K562 (cell line): ENCODE measurements around the gene TEX38. TPM values are rescaled to one million over a fixed set of nuclear protein-coding genes. Genes with fewer than 3 reads are reported as not detected.

ENCODE experiments used
- ARID1B ChIP-seq: fragments of 450-650 bp; IDR thresholded peaks from 2 replicates; pipeline ENCODE4 v1.6.1; 2016; ENCODE audit warnings: antibody characterized with exemption, mild to moderate bottlenecking, inconsistent platforms
- CBFA2T3 ChIP-seq: fragments of 450-650 bp; IDR thresholded peaks from 2 replicates; pipeline ENCODE4 v1.6.1; 2017
- CBFB ChIP-seq: sonication (generic); formaldehyde crosslinking; IDR thresholded peaks from 2 replicates; pipeline ENCODE4 v1.4.0; 2020; ENCODE audit warnings: mild to moderate bottlenecking, missing genetic modification reagents
- CTBP1 ChIP-seq: fragments of 450-650 bp; IDR thresholded peaks from 2 replicates; pipeline ENCODE4 v1.6.1; 2016; ENCODE audit warnings: borderline replicate concordance
- CUX1 ChIP-seq: fragments of 200-800 bp; sonication (Bioruptor generic); IDR thresholded peaks from 2 replicates; pipeline ENCODE4 v1.6.1; 2016; ENCODE audit warnings: missing genetic modification characterization, missing compliant biosample characterization
- DPF2 ChIP-seq: fragments of 450-650 bp; IDR thresholded peaks from 2 replicates; pipeline ENCODE4 v1.6.1; 2016
- ELF4 ChIP-seq: fragments of 450-650 bp; formaldehyde crosslinking; IDR thresholded peaks from 2 replicates; pipeline ENCODE4 v1.4.0; 2022; ENCODE audit warnings: missing genetic modification characterization
- HDAC1 ChIP-seq, 2 experiments: fragments of 450-650 bp; IDR thresholded peaks; 2 replicates each; pipeline ENCODE4 v1.6.1; 2016 to 2017; ENCODE audit warnings: inconsistent platforms in 1 of 2, mild to moderate bottlenecking in 1 of 2, moderate library complexity in 1 of 2
- MYNN ChIP-seq, 2 experiments: sonication (generic); formaldehyde crosslinking in 1 of 2; IDR thresholded peaks; 2 replicates each; pipeline versions ENCODE4 v1.5.0 to v1.6.1; 2016 to 2020; ENCODE audit warnings: antibody characterized with exemption in 1 of 2, missing genetic modification reagents in 1 of 2
- POLR2AphosphoS2 ChIP-seq: IDR thresholded peaks from 2 replicates; pipeline ENCODE4 v1.6.1; 2012; ENCODE audit warnings: low read length, improper control_type of control experiment
- SMAD4 ChIP-seq: fragments of 250-450 bp; sonication (Bioruptor Pico); conservative IDR thresholded peaks from 2 replicates; pipeline ENCODE4 v1.8.0; 2021; ENCODE audit warnings: inconsistent platforms, mild to moderate bottlenecking, moderate library complexity
- SMARCE1 ChIP-seq: fragments of 450-650 bp; IDR thresholded peaks from 2 replicates; pipeline ENCODE4 v1.7.1; 2016; ENCODE audit warnings: mild to moderate bottlenecking
- SOX6 ChIP-seq: fragments of 450-650 bp; IDR thresholded peaks from 2 replicates; pipeline ENCODE4 v1.6.1; 2014; ENCODE audit warnings: mild to moderate bottlenecking
- TAL1 ChIP-seq: fragments of 450-650 bp; IDR thresholded peaks from 2 replicates; pipeline ENCODE4 v1.6.1; 2016; ENCODE audit warnings: mild to moderate bottlenecking
- TEAD4 ChIP-seq, 2 experiments: sonication (generic) in 1 of 2; formaldehyde crosslinking in 1 of 2; IDR thresholded peaks; 2 replicates each; pipeline versions ENCODE4 v1.6.1 to v1.8.0; 2012 to 2022; ENCODE audit warnings: borderline replicate concordance in 1 of 2, inconsistent platforms in 1 of 2, low read length in 1 of 2, mild to moderate bottlenecking in 1 of 2, missing genetic modification reagents in 1 of 2
- TFAP4 ChIP-seq: sonication (generic); formaldehyde crosslinking; IDR thresholded peaks from 2 replicates; pipeline ENCODE4 v1.8.0; 2022; ENCODE audit warnings: missing genetic modification reagents, mild to moderate bottlenecking, moderate library complexity, borderline replicate concordance
- ZNF592 ChIP-seq: fragments of 450-650 bp; IDR thresholded peaks from 2 replicates; pipeline ENCODE4 v1.6.1; 2017; ENCODE audit warnings: antibody characterized with exemption, mild to moderate bottlenecking
- polyA plus RNA-seq, 8 experiments: library from polyadenylated mRNA; depleted of rRNA in 4 of 8; stranded (reverse) in 5 of 8; unstranded in 3 of 8; fragments of >200 nt; fragmentation: Nextera tagmentation in 2 of 8; fragmentation: Illumina TruSeq in 1 of 8; extraction: Ambion mirVana in 2 of 8; extraction: Trizol in 1 of 8; gene quantifications; 2 replicates each; pipeline versions ENCODE4 v1.2.1 to v1.2.3, GENCODE V29; 2011 to 2014; ENCODE audit warnings: inconsistent platforms in 1 of 8, missing spikeins in 1 of 8
- total RNA-seq, 7 experiments: library from RNA; depleted of rRNA in 6 of 7; stranded (reverse); fragments of >200 nt in 6 of 7; fragmentation: Illumina TruSeq in 2 of 7; extraction: Trizol in 2 of 7; gene quantifications; 2 replicates each; pipeline versions ENCODE4 v1.2.1 to v1.2.3, GENCODE V29; 2011 to 2021; ENCODE audit warnings: low replicate concordance in 1 of 7

TEX38 gene
- total and polyA plus RNA-seq, 9 of the 15 experiments (the other 6 are each of a cell fraction or from before 2014, with no cell fraction given) = not detected

DNA sequence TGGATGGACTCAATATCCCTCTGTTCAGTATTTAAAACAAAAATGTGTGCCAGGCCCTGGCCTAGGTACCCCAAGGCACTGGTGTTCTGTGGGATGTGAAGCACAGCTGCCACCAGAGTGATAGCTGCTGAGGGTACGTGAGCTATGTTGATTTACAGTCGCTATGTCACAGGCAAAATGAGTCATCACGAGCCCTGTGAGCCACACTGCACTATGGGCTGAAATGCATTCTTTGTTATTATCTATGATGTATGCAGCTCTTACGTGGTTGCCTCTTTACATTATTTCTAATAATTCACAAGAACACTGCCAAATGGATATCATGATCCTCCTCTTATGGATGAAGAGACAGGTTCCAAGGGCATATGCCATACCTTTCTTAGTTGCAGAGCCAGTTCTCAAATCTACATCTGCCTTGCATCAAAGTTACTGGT is 2.1 kb downstream of the TEX38 start (continued):
- TF ChIP-seq MYNN (IDR thresholded peaks at IDR 0.05) (0 out of 2 replicates have a peak, but pooled peaks have one; percentile 24), MYNN (CRISPR knock-in tag; IDR thresholded peaks at IDR 0.05) (no peak), TEAD4 (IDR thresholded peaks at IDR 0.05; ENCODE audit: low read length) (peak; percentile 15; the same call in 1 of the 2 replicates), TEAD4 (CRISPR knock-in tag; IDR thresholded peaks at IDR 0.05; ENCODE audit: borderline replicate concordance) (no peak), CBFB (no peak), ARID1B (peak; percentile 80), SOX6 (peak; percentile 36; the same call in 1 of the 2 replicates), CUX1 (CRISPR knock-in tag) (peak; percentile 84; the same call in 1 of the 2 replicates), TAL1 (peak; percentile 30; the same call in 1 of the 2 replicates), SMAD4 (CRISPR knock-in tag) (0 out of 2 replicates have a peak, but pooled peaks have one; percentile 14), CTBP1 (peak; percentile 49; the same call in 1 of the 2 replicates), HDAC1 (IDR thresholded peaks at IDR 0.05) (no peak), TFAP4 (peak; percentile 50; the same call in 1 of the 2 replicates), SMARCE1 (peak; percentile 82), POLR2AphosphoS2 (0 out of 2 replicates have a peak, but pooled peaks have one; percentile 48), ELF4 (CRISPR knock-in tag) (0 out of 2 replicates have a peak, but pooled peaks have one; percentile 4), DPF2 (peak; percentile 84), ZNF592 (peak; percentile 15; the same call in 1 of the 2 replicates), CBFA2T3 (peak; percentile 47; the same call in 1 of the 2 replicates)
